ENCODE results near the gene ANO2.

ANO2 gene

DNA sequence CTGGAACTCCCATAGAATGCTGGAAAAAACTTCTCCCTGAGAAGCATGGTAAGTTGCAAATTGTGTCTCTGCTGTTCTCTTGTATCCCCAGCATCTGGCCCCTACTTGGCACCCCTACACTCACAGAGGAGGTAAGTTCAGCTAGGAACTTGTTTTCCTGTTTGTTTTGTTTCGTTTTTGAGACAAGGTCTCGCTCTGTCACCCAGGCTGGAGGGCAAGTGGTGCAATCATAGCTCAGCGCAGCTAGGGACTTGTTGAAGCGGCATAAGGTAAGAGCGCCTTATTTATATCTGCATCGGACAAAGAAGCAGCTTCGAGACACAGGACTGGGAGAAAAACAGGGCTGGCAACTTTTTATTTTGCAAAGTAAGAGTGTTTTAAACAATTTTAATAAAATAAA is 18.5 kb upstream of the ANO2 start:
- DNase-seq (ENCODE audit: low read depth), result no peak
- H3K4me3 ChIP-seq (ENCODE audit: low read length), result no peak overlapping the region
- TF ChIP-seq, protein P1, sequence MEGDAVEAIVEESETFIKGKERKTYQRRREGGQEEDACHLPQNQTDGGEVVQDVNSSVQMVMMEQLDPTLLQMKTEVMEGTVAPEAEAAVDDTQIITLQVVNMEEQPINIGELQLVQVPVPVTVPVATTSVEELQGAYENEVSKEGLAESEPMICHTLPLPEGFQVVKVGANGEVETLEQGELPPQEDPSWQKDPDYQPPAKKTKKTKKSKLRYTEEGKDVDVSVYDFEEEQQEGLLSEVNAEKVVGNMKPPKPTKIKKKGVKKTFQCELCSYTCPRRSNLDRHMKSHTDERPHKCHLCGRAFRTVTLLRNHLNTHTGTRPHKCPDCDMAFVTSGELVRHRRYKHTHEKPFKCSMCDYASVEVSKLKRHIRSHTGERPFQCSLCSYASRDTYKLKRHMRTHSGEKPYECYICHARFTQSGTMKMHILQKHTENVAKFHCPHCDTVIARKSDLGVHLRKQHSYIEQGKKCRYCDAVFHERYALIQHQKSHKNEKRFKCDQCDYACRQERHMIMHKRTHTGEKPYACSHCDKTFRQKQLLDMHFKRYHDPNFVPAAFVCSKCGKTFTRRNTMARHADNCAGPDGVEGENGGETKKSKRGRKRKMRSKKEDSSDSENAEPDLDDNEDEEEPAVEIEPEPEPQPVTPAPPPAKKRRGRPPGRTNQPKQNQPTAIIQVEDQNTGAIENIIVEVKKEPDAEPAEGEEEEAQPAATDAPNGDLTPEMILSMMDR (conservative IDR thresholded peaks at IDR 0.05; ENCODE audit: low read depth, low read length), result no peak

DNA sequence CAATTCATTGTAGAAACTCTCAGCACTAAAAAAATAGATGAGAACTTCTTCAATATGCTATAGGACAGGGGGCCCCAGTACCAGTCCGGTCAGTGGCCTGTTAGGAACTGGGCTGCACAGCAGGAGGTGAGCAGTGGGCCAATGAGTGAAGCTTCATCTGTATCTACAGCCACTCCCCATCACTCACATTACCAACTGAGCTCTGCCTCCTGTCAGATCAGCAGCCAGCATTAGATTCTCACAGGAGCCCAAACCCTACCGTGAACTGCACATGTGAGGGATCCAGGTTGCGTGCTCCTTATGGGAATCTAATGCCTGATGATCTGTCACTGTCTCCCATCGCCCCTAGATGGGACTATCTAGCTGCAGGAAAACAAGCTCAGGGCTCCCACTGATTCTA is 15.7 kb upstream of the ANO2 start:
- no peak for DNase-seq (ENCODE audit: low read depth)
- TF ChIP-seq, protein P1 (conservative IDR thresholded peaks at IDR 0.05; ENCODE audit: low read depth, low read length), result no peak
- H3K4me3 ChIP-seq (ENCODE audit: low read length), result no peak overlapping the region

DNA sequence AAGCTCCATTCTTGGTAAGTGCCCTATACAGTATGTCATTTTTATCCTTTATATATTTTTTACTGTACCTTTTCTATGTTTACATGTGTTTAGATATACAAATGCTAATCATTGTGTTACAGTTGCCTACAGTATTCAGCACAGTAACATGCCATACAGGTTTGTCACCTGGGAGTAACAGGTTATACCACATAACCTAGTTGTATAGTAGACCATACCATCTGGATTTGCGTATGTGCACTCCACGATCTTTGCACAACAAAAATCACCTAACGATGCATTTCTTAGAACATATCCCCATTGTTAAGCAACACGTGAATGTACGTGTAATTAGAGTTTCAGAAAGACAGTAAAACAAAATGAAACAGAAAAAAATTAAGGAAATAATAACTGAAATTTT is 11.9 kb upstream of the ANO2 start:
- DNase-seq (ENCODE audit: low read depth), result no peak
- TF ChIP-seq, protein P1 (conservative IDR thresholded peaks at IDR 0.05; ENCODE audit: low read depth, low read length), result no peak
- no peak overlapping the region for H3K4me3 ChIP-seq (ENCODE audit: low read length)

DNA sequence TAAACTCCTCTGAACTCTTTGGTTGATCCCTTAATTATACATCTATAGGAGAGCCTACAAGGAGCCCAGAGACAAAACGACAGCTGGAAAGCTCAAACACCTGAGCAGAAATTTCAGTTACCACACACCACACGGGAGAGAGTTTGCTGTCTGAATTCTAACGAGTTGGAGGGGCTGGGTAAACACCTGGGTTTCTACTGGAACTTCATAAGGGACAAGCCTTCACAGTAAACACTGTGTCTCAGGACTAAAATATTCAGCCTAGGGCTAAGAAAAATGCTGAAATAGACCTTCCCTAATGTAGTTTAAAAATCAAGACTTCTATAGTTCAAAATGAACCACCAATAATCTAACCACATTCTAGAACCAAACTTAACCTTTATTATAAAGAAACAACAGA is 9.6 kb upstream of the ANO2 start:
- TF ChIP-seq, protein P1 (conservative IDR thresholded peaks at IDR 0.05; ENCODE audit: low read depth, low read length), result no peak
- no peak for DNase-seq (ENCODE audit: low read depth)
- no peak overlapping the region for H3K4me3 ChIP-seq (ENCODE audit: low read length)

DNA sequence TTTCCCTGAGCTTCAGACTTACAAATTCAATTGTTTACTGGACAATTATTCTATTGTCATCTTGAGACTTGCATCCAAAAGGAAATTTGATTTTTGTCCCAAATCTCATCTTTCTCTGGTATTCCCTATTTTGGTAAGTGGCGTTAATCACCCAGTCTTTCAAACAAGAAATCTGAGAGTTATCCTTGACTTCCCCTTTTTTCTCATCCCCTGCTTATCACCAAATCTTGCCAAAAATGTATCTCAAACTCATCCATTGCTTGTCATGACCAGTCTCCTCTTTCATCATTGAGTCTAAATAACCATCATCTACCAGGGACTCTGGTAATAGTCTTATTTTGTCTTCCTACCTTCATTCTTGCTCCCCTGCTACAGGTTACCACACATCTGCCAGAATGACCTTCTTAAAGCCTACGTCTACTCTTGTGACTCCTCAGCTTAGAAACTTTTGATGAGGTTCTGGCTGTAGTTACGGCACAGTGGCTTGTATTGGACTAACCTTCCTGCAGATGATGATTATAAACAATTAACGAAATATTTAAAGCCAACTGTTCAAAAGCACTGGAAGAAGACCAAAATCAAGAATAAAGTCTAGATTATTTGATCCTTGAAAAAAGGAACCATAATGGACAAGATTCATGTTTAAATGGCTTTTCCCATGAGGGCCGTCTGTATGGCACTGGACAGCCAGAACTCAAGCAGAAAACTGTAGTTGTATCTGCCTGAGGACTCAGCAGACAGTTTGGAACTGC is 9.0 kb upstream of the ANO2 start:
- TF ChIP-seq, protein P1 (conservative IDR thresholded peaks at IDR 0.05; ENCODE audit: low read depth, low read length), result no peak
- no peak overlapping the region for H3K4me3 ChIP-seq (ENCODE audit: low read length)
- DNase-seq (ENCODE audit: low read depth), result no peak

DNA sequence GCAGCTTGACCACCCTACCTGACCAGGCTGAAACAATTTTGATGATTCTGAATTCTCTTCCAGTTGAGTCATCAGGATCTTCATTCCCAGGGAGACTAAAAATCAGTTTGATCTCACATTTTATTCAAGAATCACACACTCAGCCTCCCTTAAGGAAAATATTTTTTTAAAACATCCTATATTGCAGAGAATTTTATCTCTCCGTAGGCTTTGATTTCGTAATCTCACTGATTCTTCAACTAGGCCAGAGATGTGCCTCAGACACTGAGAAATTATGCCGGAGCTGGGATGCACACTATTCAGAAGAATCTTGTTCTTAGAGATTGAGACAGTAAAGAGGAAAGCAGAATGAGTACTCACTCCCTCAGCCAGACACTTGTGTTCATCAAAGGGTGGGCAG is 7.0 kb upstream of the ANO2 start:
- no peak overlapping the region for H3K4me3 ChIP-seq (ENCODE audit: low read length)
- no peak for DNase-seq (ENCODE audit: low read depth)
- TF ChIP-seq, protein P1 (conservative IDR thresholded peaks at IDR 0.05; ENCODE audit: low read depth, low read length), result no peak

DNA sequence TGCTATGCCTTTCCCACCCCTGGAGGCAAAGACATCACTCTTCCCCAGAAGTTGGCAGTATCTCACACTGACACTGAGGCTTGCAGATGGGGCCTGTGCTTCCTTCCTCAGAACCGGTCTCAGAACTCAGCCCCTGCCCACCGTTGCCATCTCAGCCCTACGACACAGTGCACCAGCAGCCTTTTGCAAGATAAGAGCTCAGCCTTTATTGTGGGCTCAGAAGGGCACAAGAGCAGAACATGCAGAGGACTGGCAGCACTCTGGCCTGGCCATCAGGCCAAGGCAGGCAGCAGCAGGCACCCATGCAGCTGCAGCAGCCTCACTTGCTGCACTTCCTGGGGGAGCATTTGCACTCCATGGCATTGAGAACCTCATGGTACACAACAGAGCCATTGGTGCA is 3.6 kb upstream of the ANO2 start:
- no peak overlapping the region for H3K4me3 ChIP-seq (ENCODE audit: low read length)
- DNase-seq (ENCODE audit: low read depth), result no peak
- TF ChIP-seq, protein P1 (conservative IDR thresholded peaks at IDR 0.05; ENCODE audit: low read depth, low read length), result no peak
